ENCODE measurements around the gene XRRA1. TPM values are rescaled to one million over a fixed set of nuclear protein-coding genes. Genes with fewer than 3 reads are reported as not detected.
"Not testable (repeated sequence)": the region's sequence is repeated elsewhere in the genome, so short reads cannot be mapped to it uniquely, and the experiment has no call there.

XRRA1 gene
- 10 to 100 TPM; 30.1 to 41.0 TPM for total RNA-seq

DNA sequence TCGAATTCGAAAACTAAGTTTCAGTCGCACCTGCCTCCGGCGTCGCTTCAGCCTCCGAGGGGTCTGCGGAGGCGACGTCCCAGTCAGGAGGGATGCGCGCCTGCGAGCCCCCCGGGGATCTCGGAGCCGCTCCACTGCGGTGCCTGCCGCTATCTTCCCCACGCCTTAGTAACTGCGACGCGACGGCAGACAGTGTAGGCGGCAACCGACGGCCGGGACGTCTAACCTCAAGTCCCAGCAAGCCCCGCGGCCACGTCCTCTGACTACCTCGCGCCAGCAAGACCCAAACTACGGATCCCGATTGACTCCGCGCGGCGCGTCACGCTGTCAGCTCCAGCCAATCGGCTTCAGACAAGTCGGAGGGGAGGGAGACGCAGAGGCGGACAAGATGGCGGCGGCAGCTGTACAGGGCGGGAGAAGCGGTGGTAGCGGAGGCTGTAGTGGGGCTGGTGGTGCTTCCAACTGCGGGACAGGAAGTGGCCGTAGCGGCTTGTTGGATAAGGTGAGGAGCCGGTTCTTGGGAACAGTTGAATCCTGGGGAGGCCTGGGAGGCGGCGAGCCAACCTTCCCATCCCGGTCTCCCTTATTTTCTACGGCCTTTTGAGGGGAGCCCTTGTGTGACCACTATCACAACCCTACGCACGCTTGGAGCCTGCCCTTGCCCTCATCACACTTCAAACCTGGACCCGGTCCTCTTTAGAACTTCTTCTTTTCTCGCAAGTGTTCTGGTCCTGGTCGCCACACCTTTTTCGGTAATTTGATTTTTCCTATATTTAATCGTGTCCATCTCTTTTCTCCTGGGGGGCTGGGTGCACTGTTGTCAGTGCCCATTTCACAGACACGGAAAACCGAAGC is at the start of gene XRRA1, which contains the start of gene SPCS2:
XRRA1 (minus strand) TSS at position 194 of the 855 bp plus-strand sequence. CDS start 8,213 bp downstream, outside the sequence.
SPCS2 (plus strand) TSS at position 369 of the 855 bp plus-strand sequence; CDS start at position 389, 20 bp downstream.
- Mint-ChIP-seq H3K4me1 (peaks cover 33% of the 10 kb centered on the region), H3K27ac (peak within 1 kb of the TSS; percentile 98), H3K4me3 (peak within 1 kb of the TSS; percentile 92), H3K36me3 (ENCODE audit: low read depth) (peaks cover 65% of the 10 kb centered on the region), H3K9me3 (no peaks in the 10 kb centered on the region), H3K27me3 (no peaks in the 10 kb centered on the region)
- ATAC-seq (replicated peaks) = peak; percentile 99

DNA sequence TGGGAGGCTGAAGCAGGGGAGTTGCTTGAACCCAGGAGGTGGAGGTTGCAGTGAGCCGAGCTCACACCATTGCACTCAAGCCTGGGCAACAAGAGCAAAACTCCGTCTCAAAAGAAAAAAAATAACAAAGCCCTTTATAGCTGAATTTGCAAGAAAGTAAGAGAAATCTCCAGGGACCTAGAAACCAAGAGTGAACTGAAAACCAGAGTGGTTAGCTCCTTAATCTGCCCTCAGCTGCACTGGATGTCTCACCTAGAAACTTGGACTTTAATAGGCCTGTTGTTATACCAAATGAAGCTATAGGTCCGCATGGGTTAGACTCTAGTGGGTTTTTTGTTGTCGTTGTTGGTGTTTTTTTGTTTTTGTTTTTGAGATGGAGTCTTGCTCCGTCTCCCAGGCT is 44.0 kb upstream of the XRRA1 start:
- H3K36me3 Mint-ChIP-seq (ENCODE audit: low read depth) = peaks cover 42% of the 10 kb centered on the region
- H3K9me3 Mint-ChIP-seq = no peaks in the 10 kb centered on the region
- H3K4me1 Mint-ChIP-seq = peaks cover 17% of the 10 kb centered on the region
- ATAC-seq (replicated peaks) = no peak
- no peak overlapping the region for H3K4me3 Mint-ChIP-seq
- H3K27me3 Mint-ChIP-seq = no peaks in the 10 kb centered on the region
- H3K27ac Mint-ChIP-seq = no peak overlapping the region

DNA sequence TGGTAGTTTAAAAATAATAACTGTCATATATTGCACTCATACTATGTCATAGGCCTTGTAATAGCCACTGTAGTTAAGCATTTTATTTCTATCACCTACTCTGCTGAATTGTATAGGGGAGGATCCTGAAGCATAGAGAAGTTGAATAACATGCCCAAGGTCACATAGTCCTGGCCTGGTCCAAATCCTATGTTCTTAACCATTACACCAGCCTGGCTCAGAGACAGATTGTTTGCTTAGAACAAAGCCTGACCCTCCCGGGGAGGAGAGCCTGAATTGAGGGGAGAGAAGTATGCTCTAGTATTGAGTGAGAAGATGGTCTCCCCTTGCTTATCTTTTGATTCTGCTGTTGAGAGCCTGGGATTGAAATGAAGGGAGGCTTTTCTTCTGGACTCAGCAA is 42.0 kb upstream of the XRRA1 start:
- H3K4me1 Mint-ChIP-seq = peaks cover 17% of the 10 kb centered on the region
- peak overlapping the region; percentile 93 for H3K4me3 Mint-ChIP-seq
- no peaks in the 10 kb centered on the region for H3K27me3 Mint-ChIP-seq
- H3K27ac Mint-ChIP-seq = peak overlapping the region; percentile 2
- H3K36me3 Mint-ChIP-seq (ENCODE audit: low read depth) = peaks cover 24% of the 10 kb centered on the region
- no peaks in the 10 kb centered on the region for H3K9me3 Mint-ChIP-seq
- ATAC-seq (replicated peaks) = no peak

GRCh38 chr11:74990150-74990549 is 41.3 kb upstream of the XRRA1 start:
- H3K27me3 Mint-ChIP-seq; ATAC-seq (replicated peaks); H3K9me3 Mint-ChIP-seq: not testable (repeated sequence)
- Mint-ChIP-seq H3K27ac (peak overlapping the region; percentile 2), H3K36me3 (ENCODE audit: low read depth) (peaks cover 17% of the 10 kb centered on the region), H3K4me3 (peak overlapping the region; percentile 93), H3K4me1 (peaks cover 17% of the 10 kb centered on the region)

DNA sequence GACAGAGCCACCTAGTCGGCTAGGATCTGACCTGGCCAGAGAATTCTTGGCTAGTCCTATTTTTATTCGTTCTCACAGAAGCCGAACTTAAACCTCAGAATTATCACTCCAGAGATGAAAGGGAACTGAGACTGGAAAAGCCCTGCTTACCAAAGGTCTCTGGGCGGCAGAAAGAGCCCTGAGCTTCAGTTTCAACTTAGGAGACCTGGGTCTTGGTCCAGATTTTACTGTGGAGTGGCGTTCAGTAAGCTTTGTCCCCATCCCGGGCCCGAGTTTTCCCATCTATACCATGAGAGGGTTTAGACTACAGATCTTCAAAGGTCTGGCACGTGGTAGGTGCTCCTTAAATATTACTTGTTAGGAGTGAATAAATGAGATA is 40.4 kb upstream of the XRRA1 start:
- Mint-ChIP-seq H3K27me3 (no peaks in the 10 kb centered on the region), H3K9me3 (no peaks in the 10 kb centered on the region), H3K4me3 (peak overlapping the region; percentile 93), H3K36me3 (ENCODE audit: low read depth) (peaks cover 8% of the 10 kb centered on the region), H3K27ac (peak overlapping the region; percentile 89), H3K4me1 (peaks cover 17% of the 10 kb centered on the region)
- peak; percentile 3 for ATAC-seq (replicated peaks)

DNA sequence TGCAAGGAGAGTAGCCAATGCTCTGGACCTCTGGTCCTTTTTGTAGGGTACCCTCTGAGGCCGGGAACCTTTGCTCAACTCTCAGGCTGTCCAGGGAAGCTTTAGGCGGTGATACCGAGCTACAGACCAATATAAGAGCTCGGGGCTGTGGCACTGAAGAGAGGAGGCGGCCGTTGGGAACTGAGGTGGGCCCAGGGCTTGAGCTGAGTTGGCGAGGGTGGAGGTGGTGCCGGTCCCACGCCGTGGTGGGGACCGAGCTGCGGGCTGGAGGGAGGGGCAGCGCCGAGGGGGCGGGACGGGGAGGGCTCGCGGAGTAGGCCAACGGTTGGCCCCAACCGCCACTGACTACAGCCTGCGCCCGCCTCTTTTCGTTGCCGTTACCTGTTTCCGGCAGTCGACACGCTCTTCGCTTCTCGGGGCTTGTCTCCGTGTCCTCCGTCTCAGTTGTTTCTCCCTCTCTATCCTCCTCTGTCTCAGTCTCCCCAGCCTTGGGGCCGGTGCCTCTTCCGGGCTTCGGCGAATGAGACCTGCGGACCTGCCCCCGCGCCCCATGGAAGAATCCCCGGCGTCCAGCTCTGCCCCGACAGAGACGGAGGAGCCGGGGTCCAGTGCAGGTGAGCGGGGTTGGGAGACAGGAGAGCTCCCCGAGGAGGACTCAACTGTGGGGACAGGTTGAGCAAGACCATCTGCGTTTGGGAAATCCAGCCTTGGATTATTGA is 39.8 kb upstream of the XRRA1 start, which contains the start of gene NEU3:
NEU3 (plus strand) TSS at position 393 of the 719 bp plus-strand sequence; CDS start at position 521, 128 bp downstream.
- Mint-ChIP-seq H3K9me3 (no peaks in the 10 kb centered on the region), H3K4me3 (peak within 1 kb of the TSS; percentile 93), H3K27me3 (no peaks in the 10 kb centered on the region), H3K4me1 (peaks cover 17% of the 10 kb centered on the region), H3K27ac (peak within 1 kb of the TSS; percentile 89), H3K36me3 (ENCODE audit: low read depth) (peaks cover 2% of the 10 kb centered on the region)
- ATAC-seq (replicated peaks) = peak; percentile 98

GRCh38 chr11:74984730-74985129 is 35.8 kb upstream of the XRRA1 start:
- peaks cover 6% of the 10 kb centered on the region for H3K4me1 Mint-ChIP-seq
- H3K27ac Mint-ChIP-seq = peak overlapping the region; percentile 6
- H3K9me3 Mint-ChIP-seq = no peaks in the 10 kb centered on the region
- H3K27me3 Mint-ChIP-seq = no peaks in the 10 kb centered on the region
- H3K4me3 Mint-ChIP-seq = no peak overlapping the region
- H3K36me3 Mint-ChIP-seq (ENCODE audit: low read depth) = peaks cover 13% of the 10 kb centered on the region
- no peak for ATAC-seq (replicated peaks)

DNA sequence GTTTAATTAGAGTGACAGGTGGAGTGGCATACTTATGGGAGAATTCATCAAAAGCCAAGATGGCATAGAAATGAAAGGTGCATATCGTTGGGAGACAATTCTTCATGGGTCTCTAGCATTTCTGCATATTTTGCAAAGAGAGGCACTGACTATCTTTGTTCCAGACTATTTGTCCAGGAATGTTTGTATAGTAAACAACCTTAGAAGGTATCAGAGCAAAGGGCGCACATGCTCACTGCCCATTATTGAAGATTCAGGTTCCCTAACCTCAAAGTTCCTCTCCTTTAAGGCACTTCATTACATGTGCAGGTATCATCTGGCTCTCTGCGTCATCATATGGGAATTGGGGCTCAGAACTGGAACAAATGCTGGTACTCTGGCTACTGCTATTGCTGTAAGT is 35.2 kb upstream of the XRRA1 start:
- Mint-ChIP-seq H3K36me3 (ENCODE audit: low read depth) (peaks cover 20% of the 10 kb centered on the region), H3K9me3 (no peaks in the 10 kb centered on the region), H3K4me1 (no peaks in the 10 kb centered on the region), H3K27me3 (no peaks in the 10 kb centered on the region), H3K4me3 (no peak overlapping the region), H3K27ac (no peak overlapping the region)
- ATAC-seq (replicated peaks) = no peak

GRCh38 chr11:74981888-74982287 is 33.0 kb upstream of the XRRA1 start:
- H3K4me3 Mint-ChIP-seq = no peak overlapping the region
- H3K36me3 Mint-ChIP-seq (ENCODE audit: low read depth) = peaks cover 38% of the 10 kb centered on the region
- H3K27ac Mint-ChIP-seq = peak overlapping the region; percentile 9
- ATAC-seq (replicated peaks) = no peak
- no peaks in the 10 kb centered on the region for H3K9me3 Mint-ChIP-seq
- no peaks in the 10 kb centered on the region for H3K27me3 Mint-ChIP-seq
- H3K4me1 Mint-ChIP-seq = no peaks in the 10 kb centered on the region

DNA sequence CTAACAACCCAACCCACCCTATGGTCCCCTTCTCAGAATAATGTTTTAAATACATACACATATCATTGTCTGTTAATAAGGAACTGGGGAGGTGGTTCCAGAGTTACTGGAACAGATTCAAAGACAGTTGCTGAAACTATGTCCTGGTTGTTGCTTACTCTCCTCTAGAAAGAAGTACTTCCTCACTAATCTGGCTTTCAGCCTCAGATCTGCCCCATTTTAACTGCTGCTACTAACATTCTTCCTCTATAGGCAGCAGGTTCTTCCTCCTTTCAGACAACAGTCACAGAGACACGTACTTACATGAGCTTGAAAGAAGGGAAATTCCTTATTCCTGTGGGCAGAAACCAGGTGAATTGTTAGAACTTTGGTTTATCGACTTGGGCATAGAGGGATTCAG is 31.7 kb upstream of the XRRA1 start:
- Mint-ChIP-seq H3K4me3 (no peak overlapping the region), H3K27ac (peak overlapping the region; percentile 25), H3K9me3 (no peaks in the 10 kb centered on the region), H3K27me3 (no peaks in the 10 kb centered on the region), H3K4me1 (no peaks in the 10 kb centered on the region), H3K36me3 (ENCODE audit: low read depth) (peaks cover 50% of the 10 kb centered on the region)
- no peak for ATAC-seq (replicated peaks)

DNA sequence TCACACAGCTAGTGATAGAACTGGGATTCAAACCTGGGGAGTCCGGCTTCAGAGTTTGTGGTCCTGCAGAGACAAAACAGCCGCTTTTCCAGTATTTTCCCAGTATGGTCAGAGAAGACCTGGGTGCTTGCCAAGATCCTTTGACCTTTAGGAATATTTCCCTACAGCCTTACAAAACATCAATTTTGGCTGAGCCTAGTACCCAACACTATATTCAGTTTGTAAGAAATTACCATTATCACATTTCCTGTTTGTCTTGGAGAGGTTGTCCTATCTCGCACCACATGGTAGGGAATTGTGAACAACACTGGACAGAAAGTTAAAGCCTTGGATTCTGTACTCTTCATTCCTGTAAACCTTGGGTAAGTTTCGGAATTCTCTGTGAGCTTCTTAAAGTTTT is 29.1 kb upstream of the XRRA1 start:
- Mint-ChIP-seq H3K9me3 (no peaks in the 10 kb centered on the region), H3K36me3 (ENCODE audit: low read depth) (peaks cover 76% of the 10 kb centered on the region), H3K4me3 (no peak overlapping the region), H3K4me1 (peaks cover 5% of the 10 kb centered on the region), H3K27me3 (no peaks in the 10 kb centered on the region), H3K27ac (no peak overlapping the region)
- ATAC-seq (replicated peaks) = no peak

DNA sequence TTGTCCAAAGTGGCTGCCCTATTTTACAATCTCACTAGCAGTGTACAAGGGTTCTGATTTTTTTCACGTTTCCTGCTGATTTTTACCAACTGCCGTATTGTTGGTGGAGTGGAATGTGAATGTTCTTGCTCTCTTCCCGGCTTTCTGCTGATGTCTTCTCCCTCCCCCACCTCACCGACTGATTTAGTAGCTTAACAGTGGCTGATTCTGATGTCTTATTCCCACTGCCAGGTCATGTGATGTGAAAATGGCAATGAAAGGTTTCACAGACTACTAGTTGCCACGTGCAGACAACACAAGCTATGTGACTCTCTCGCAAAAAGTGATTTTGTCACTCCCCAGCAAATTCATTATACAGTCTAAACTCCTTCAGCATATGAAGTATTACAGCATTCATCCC is 22.5 kb upstream of the XRRA1 start:
- Mint-ChIP-seq H3K4me3 (no peak overlapping the region), H3K27me3 (no peaks in the 10 kb centered on the region), H3K9me3 (no peaks in the 10 kb centered on the region), H3K27ac (no peak overlapping the region), H3K4me1 (peaks cover 6% of the 10 kb centered on the region), H3K36me3 (ENCODE audit: low read depth) (peaks cover 100% of the 10 kb centered on the region)
- ATAC-seq (replicated peaks) = no peak

DNA sequence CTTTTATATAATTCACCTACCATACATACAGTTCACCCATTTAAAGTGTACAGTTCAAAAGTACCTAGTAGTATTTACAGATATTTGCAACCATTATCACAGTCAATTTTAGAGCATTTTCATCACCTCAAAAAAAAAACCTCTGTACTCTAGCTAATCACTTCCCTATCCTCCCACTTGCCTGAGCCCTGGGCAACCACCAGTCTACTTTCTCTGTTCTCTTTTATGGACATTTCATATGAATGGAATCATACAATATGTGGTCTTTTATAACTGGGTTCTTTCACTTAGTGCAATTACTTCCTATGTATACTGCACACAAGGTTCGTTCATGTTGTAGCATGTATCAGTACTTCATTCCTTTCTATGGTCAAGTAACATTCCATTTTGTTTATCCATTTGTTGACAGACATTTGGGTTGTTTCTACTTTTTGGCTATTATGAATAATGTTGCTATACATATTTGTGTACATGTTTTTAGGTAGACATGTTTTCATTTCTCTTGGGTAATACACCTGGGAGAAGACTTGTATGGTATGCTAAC is 22.0 kb upstream of the XRRA1 start:
- Mint-ChIP-seq H3K9me3 (no peaks in the 10 kb centered on the region), H3K27ac (no peak overlapping the region), H3K36me3 (ENCODE audit: low read depth) (peaks cover 100% of the 10 kb centered on the region), H3K27me3 (no peaks in the 10 kb centered on the region), H3K4me3 (no peak overlapping the region), H3K4me1 (peaks cover 6% of the 10 kb centered on the region)
- ATAC-seq (replicated peaks) = no peak

DNA sequence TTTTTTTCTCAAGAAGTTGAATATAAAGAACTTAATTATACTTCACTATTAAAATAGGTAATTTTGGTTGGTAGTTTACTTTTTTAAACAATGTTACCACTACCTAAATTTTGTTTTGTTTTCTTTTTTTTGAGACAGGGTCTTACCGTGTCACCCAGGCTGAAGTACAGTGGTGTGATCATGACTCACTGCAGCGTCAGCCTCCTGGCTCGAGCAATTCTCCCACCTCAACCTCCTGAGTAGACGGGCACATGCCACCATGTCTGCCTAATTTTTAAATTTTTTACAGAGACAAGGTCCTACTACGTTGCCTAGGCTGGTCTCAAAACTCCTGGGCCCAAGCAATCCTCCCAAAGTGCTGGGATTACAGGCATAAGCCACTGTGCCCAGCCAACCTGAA is 17.8 kb upstream of the XRRA1 start:
- peaks cover 13% of the 10 kb centered on the region for H3K4me1 Mint-ChIP-seq
- no peak overlapping the region for H3K4me3 Mint-ChIP-seq
- no peak overlapping the region for H3K27ac Mint-ChIP-seq
- no peak for ATAC-seq (replicated peaks)
- no peaks in the 10 kb centered on the region for H3K9me3 Mint-ChIP-seq
- H3K27me3 Mint-ChIP-seq = no peaks in the 10 kb centered on the region
- H3K36me3 Mint-ChIP-seq (ENCODE audit: low read depth) = peaks cover 100% of the 10 kb centered on the region
